Esophagus squamous epithelium (tissue), 5 donors: ENCODE measurements around the gene ITGA6. TPM values are rescaled to one million over a fixed set of nuclear protein-coding genes. Genes with fewer than 3 reads are reported as not detected.

ENCODE experiments used
- DNase-seq: peaks from one replicate; lab custom pipeline; 2025; lab: John Stamatoyannopoulos, UW
- H3K27ac ChIP-seq, 4 donors: fragments of 200-600 bp; sonication (generic); one replicate each; pipeline ENCODE4 v1.5.1; 2016 to 2019; ENCODE audit warnings: mild to moderate bottlenecking in 1 of 4
- H3K27me3 ChIP-seq, 4 donors: fragments of 200-600 bp; sonication (generic); 1 replicate in 3 of 4; 2 replicates in 1 of 4; pipeline versions ENCODE4 v1.5.1 to v1.6.0; 2017 to 2021; ENCODE audit warnings: antibody characterized with exemption in 1 of 4
- H3K36me3 ChIP-seq, 3 donors: fragments of 200-600 bp; sonication (generic); one replicate each; pipeline ENCODE4 v1.5.1; 2016 to 2019
- H3K4me1 ChIP-seq, 3 donors: fragments of 200-600 bp; sonication (generic); one replicate each; pipeline ENCODE4 v1.5.1; 2017 to 2019
- H3K4me3 ChIP-seq, 4 donors: fragments of 200-600 bp; sonication (generic); 1 replicate in 3 of 4; 2 replicates in 1 of 4; pipeline ENCODE4 v1.5.1; 2016 to 2019; ENCODE audit warnings: mild to moderate bottlenecking in 2 of 4, moderate library complexity in 1 of 4
- H3K9me3 ChIP-seq, 3 donors: fragments of 200-600 bp; sonication (generic); one replicate each; pipeline ENCODE4 v1.5.1; 2016 to 2019
- CTCF ChIP-seq, 6 experiments: fragments of 450-650 bp in 4 of 6; fragments of 200-600 bp in 2 of 6; sonication (generic) in 2 of 6; IDR thresholded peaks; one replicate each; pipeline ENCODE4 v1.5.1; 2016 to 2019; ENCODE audit warnings: antibody characterized with exemption in 6 of 6, mild to moderate bottlenecking in 4 of 6, moderate library complexity in 4 of 6
- POLR2A ChIP-seq, 4 donors: fragments of 450-650 bp; IDR thresholded peaks; one replicate each; pipeline ENCODE4 v1.6.1; 2017; ENCODE audit warnings: antibody characterized with exemption in 4 of 4, mild to moderate bottlenecking in 4 of 4, moderate library complexity in 3 of 4
- WGBS, 2 donors: methylation state at CpG; one replicate each; pipeline ENCODE4 v1.1.5; 2018; 5-methylcytosine and 5-hydroxymethylcytosine counted together
- intact Hi-C: fragments of 100-400 bp; cut with DNase I; formaldehyde crosslinking; loops from one replicate; pipeline ENCODE4 v1.15.0; 2022
- total RNA-seq, 4 donors: library from RNA; depleted of rRNA; stranded (reverse); fragments of >200 nt; gene quantifications; one replicate each; pipeline ENCODE4 v1.1.0, GENCODE V29; 2016
- donor health status: DM: yes; HTN: yes; CAD: no.

The ITGA6 gene
- total RNA-seq, 4 donors from 2014 or later = 60.0 to 164 (median 105) TPM

DNA sequence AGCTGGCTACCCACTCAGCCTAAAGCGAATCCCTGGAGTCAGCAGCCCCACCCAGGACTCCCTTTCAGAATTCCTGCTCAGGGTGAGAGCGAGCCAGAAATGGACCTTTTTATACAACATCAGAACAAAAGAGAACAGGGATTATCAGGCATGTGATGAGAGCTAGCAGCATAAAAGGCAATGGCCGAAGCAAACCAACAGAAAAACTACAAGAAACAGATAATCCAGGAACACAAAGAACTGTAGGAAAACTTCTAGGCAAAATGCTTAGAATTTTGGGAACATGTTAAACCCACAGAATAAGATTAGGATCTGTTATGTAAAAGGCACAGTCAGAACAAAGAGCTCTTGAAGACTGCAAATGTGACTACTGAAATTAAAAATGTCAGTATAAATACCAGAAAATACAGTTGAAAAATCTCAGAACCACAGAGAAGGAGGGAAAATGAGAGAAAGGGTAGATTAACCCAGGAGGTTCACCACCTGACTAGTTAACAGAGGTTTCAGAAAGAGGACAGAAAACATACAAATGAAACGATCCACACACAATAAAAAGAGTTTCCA is 31.3 kb downstream of the ITGA6 start:
- DNase-seq = no peak
- no peaks in the 10 kb centered on the region for H3K9me3 ChIP-seq
- 50 to 84% methylated on average over 4 of the region's 4 CpGs for WGBS, 2 donors
- H3K27me3 ChIP-seq = peaks cover 0 to 23% (median 0%) of the 10 kb centered on the region in 4 donors
- intact Hi-C loops = no loop called here
- peaks cover 27 to 82% (median 31%) of the 10 kb centered on the region in 3 donors for H3K4me1 ChIP-seq
- TF ChIP-seq POLR2A (IDR thresholded peaks at IDR 0.05) (no peak), CTCF (IDR thresholded peaks at IDR 0.05) (no peak)
- H3K4me3 ChIP-seq = no peak overlapping the region
- no peaks in the 10 kb centered on the region for H3K36me3 ChIP-seq
- H3K27ac ChIP-seq = no peak overlapping the region

- H3K4me3 ChIP-seq = no peak overlapping the region
- no peaks in the 10 kb centered on the region for H3K9me3 ChIP-seq
- 38 to 42% methylated on average over 1 of the region's 1 CpG for WGBS, 2 donors
- peaks cover 35 to 89% (median 42%) of the 10 kb centered on the region in 3 donors for H3K4me1 ChIP-seq
- peaks cover 0 to 23% (median 0%) of the 10 kb centered on the region in 4 donors for H3K27me3 ChIP-seq
- intact Hi-C loops = loop anchor here (5.0 kb wide), 1 partner anchor 288 kb away; no protein-coding TSS in a partner anchor
- TF ChIP-seq CTCF (IDR thresholded peaks at IDR 0.05) = no peak
- TF ChIP-seq POLR2A (IDR thresholded peaks at IDR 0.05) = no peak
- DNase-seq = no peak
- no peak overlapping the region for H3K27ac ChIP-seq
- no peaks in the 10 kb centered on the region for H3K36me3 ChIP-seq
Observed at GRCh38 chr2:172460780-172461201, 33.4 kb downstream of the ITGA6 start.

- Histone ChIP-seq H3K27ac (peak overlapping the region in 3 of 4 donors; percentile 54 to 65 (median 55)), H3K36me3 (peaks cover 0 to 8% (median 0%) of the 10 kb centered on the region in 3 donors), H3K4me3 (no peak overlapping the region), H3K9me3 (no peaks in the 10 kb centered on the region), H3K4me1 (peaks cover 35 to 83% (median 42%) of the 10 kb centered on the region in 3 donors), H3K27me3 (peaks cover 0 to 23% (median 0%) of the 10 kb centered on the region in 4 donors)
- intact Hi-C loops = loop anchor here (5.0 kb wide), 1 partner anchor 289 kb away; no protein-coding TSS in a partner anchor
- TF ChIP-seq POLR2A (IDR thresholded peaks at IDR 0.05) = no peak
- TF ChIP-seq CTCF (IDR thresholded peaks at IDR 0.05) = peak; percentile 52 to 87 (median 80)
- no peak for DNase-seq
- whole genome bisulfite sequencing, 2 donors = 8 to 18% methylated on average over 3 to 6 of the region's 11 CpGs
Observed at GRCh38 chr2:172461591-172462372, 34.4 kb downstream of the ITGA6 start.

DNA sequence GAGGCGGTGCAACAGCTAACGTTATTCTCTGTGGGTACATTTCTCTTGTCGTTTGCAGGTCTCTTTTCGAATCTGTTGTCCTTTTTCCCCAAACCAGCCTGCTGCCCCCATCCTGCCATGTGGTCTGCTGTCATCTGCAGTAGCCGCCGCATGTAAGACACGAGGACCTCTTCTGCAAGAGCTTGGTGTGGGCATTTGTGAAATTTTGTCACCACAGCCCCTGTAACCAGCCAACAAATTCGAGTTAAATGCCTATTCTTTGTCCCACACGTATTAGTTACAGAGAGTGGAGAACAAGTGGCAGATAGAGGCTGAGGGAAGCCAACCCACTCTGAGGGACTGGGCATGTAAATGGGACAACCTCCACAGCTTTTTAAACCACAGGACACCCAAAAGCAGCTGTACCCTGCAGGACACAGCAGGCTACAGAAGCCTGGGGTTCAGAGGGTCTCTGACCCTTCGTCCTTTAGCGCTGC is 35.0 kb downstream of the ITGA6 start:
- H3K27me3 ChIP-seq = peaks cover 0 to 23% (median 0%) of the 10 kb centered on the region in 4 donors
- TF ChIP-seq CTCF (IDR thresholded peaks at IDR 0.05) = no peak
- TF ChIP-seq POLR2A (IDR thresholded peaks at IDR 0.05) = no peak
- no peak for DNase-seq
- peak overlapping the region; percentile 11 to 65 (median 54) for H3K27ac ChIP-seq
- no peaks in the 10 kb centered on the region for H3K9me3 ChIP-seq
- peaks cover 0 to 15% (median 0%) of the 10 kb centered on the region in 3 donors for H3K36me3 ChIP-seq
- no peak overlapping the region for H3K4me3 ChIP-seq
- H3K4me1 ChIP-seq = peaks cover 35 to 83% (median 42%) of the 10 kb centered on the region in 3 donors
- intact Hi-C loops = loop anchor here (5.0 kb wide), 1 partner anchor 290 kb away; no protein-coding TSS in a partner anchor
- 46 to 51% methylated on average over 10 to 11 of the region's 11 CpGs for WGBS, 2 donors
